H54 (cell line): ENCODE data around the gene DOLK.
"Not testable (repeated sequence)": the region's sequence is repeated elsewhere in the genome, so short reads cannot be mapped to it uniquely, and the experiment has no call there.

Source experiments
- DNase-seq: peaks from one replicate; pipeline ENCODE4 v3.0.0; 2011; ENCODE audit warnings: low spot score, mixed read lengths; ENCODE audit not compliant: insufficient read length
- FAIRE-seq: peaks from 3 replicates; lab custom pipeline; 2011; peaks lifted over from hg19 to GRCh38; lab: Jason Lieb, UNC
- POLR2A ChIP-seq: IDR thresholded peaks from 2 replicates; pipeline ENCODE4 v1.6.1; 2011; ENCODE audit warnings: low read depth, mild to moderate bottlenecking, low read length

DOLK gene

GRCh38 chr9:128947527-128948301, at the start of gene DOLK, which contains the start of gene NUP188:
DOLK (minus strand) TSS chr9:128947603; CDS start chr9:128947303, 300 bp downstream.
NUP188 (plus strand) TSS chr9:128947699; CDS start chr9:128947720, 21 bp downstream.
- peak; percentile 97 for DNase-seq
- TF ChIP-seq POLR2A: peak; percentile 98
- no peak for FAIRE-seq

GRCh38 chr9:128995791-128996190, 48.4 kb upstream of the DOLK start:
- no peak for FAIRE-seq
- no peak for TF ChIP-seq POLR2A
- DNase-seq: no peak

- no peak for TF ChIP-seq POLR2A
- FAIRE-seq (no peak), DNase-seq (no peak)
These were observed 45.6 kb upstream of the DOLK start for GRCh38 chr9:128992995-128993394.

- DNase-seq (peak; percentile 70), FAIRE-seq (peak; percentile 92)
- no peak for TF ChIP-seq POLR2A
These were observed 40.4 kb upstream of the DOLK start for GRCh38 chr9:128987805-128988204.

- no peak for TF ChIP-seq POLR2A
- DNase-seq: no peak
- no peak for FAIRE-seq
These were observed 39.3 kb upstream of the DOLK start for GRCh38 chr9:128986671-128987070.

- no peak for FAIRE-seq
- DNase-seq: no peak
- TF ChIP-seq POLR2A: no peak
These were observed 36.1 kb upstream of the DOLK start for GRCh38 chr9:128983536-128983935.

- no peak for FAIRE-seq
- TF ChIP-seq POLR2A: no peak
- no peak for DNase-seq
These were observed 31.7 kb upstream of the DOLK start for GRCh38 chr9:128979111-128979510.

GRCh38 chr9:128972956-128973355, 25.6 kb upstream of the DOLK start:
- DNase-seq (peak; percentile 80), FAIRE-seq (peak; percentile 93)
- no peak for TF ChIP-seq POLR2A

GRCh38 chr9:128969491-128969890, 22.1 kb upstream of the DOLK start:
- no peak for TF ChIP-seq POLR2A
- DNase-seq (no peak), FAIRE-seq (no peak)

- FAIRE-seq, DNase-seq: not testable (repeated sequence)
These were observed 14.0 kb upstream of the DOLK start for GRCh38 chr9:128961403-128961802.

GRCh38 chr9:128947277-128947526, 201 bp downstream of the DOLK start:
- FAIRE-seq: no peak

GRCh38 chr9:128946571-128947276, 679 bp downstream of the DOLK start:
- DNase-seq: no peak
- no peak for TF ChIP-seq POLR2A
- no peak for FAIRE-seq

More at GRCh38 chr9:128947277-128947526, 201 bp downstream of the DOLK start:
- no peak for TF ChIP-seq POLR2A
- DNase-seq: no peak

GRCh38 chr9:128945798-128946501, 1.5 kb downstream of the DOLK start:
- DNase-seq (no peak), FAIRE-seq (no peak)
- TF ChIP-seq POLR2A: no peak

GRCh38 chr9:128944966-128945365, 2.4 kb downstream of the DOLK start:
- DNase-seq, FAIRE-seq: not testable (repeated sequence)
